GM12878 (cell line): Measurements from ENCODE around the gene CRBN. TPM values are rescaled to one million over a fixed set of nuclear protein-coding genes. Genes with fewer than 3 reads are reported as not detected.

Source experiments
- ATAC-seq: fragments of 200-7000 bp; cut with Tn5 transposase; 3 replicates; pipeline ENCODE4 v1.9.1; 2020; ENCODE audit warnings: mild to moderate bottlenecking, moderate library complexity
- BruUV-seq: library from RNA; stranded (reverse); fragments of 400-500 nt; replicated peaks from 2 replicates; lab custom pipeline; 2021; lab: Mats Ljungman, UMichigan
- CTCF ChIA-PET: fragments of 300-600 bp; sonication (Branson Sonifier 250); formaldehyde crosslinking; extraction: SDS; loops from one replicate; lab custom pipeline; 2021; ENCODE audit warnings: inconsistent platforms; lab: Yijun Ruan, JAX
- POLR2A ChIA-PET: fragments of 350-600 bp; formaldehyde crosslinking; extraction: SDS; loops from one replicate; lab custom pipeline; 2021; ENCODE audit warnings: inconsistent platforms; lab: Charles Lee
- RAD21 ChIA-PET: fragments of 300-600 bp; sonication (Branson Sonifier 250); formaldehyde crosslinking; loops from one replicate; lab custom pipeline; 2023; ENCODE audit warnings: antibody characterized with exemption; ENCODE audit not compliant: unreplicated experiment; lab: Charles Lee
- SMC1A ChIA-PET: fragments of 300-600 bp; sonication (Branson Sonifier 250); formaldehyde crosslinking; loops from one replicate; lab custom pipeline; 2023; ENCODE audit not compliant: unreplicated experiment, uncharacterized antibody; lab: Charles Lee
- DNase-seq: peaks from one replicate; pipeline ENCODE4 v3.0.0-alpha.2; 2011; ENCODE audit warnings: low read depth, low spot score
- FAIRE-seq: peaks from 3 replicates; lab custom pipeline; 2011; peaks lifted over from hg19 to GRCh38; lab: Jason Lieb, UNC
- H2AFZ ChIP-seq: 2 replicates; pipeline ENCODE4 v1.6.0; 2011; ENCODE audit warnings: low read depth, low read length, control low read depth; ENCODE audit not compliant: control insufficient read depth
- H3K27ac ChIP-seq: 2 replicates; pipeline ENCODE4 v1.5.1; 2011; ENCODE audit warnings: control low read depth; ENCODE audit not compliant: control insufficient read depth, insufficient read depth
- H3K27me3 ChIP-seq, 2 experiments: replicated peaks in 1 of 2; 2 replicates each; pipeline versions ENCODE4 v1.6.0 to v1.6.1; 2011; ENCODE audit warnings: low read length in 1 of 2; ENCODE audit not compliant: control insufficient read depth in 2 of 2, insufficient read depth in 2 of 2
- H3K36me3 ChIP-seq, 2 experiments: 2 replicates each; pipeline ENCODE4 v1.5.1; 2011; ENCODE audit warnings: low read length in 1 of 2; ENCODE audit not compliant: control insufficient read depth in 2 of 2, insufficient read depth in 2 of 2
- H3K4me1 ChIP-seq: 2 replicates; pipeline ENCODE4 v1.6.1; 2011; ENCODE audit warnings: mild to moderate bottlenecking, low read length, moderate library complexity, mixed read lengths; ENCODE audit not compliant: control insufficient read depth, insufficient read depth
- H3K4me2 ChIP-seq: 2 replicates; pipeline ENCODE4 v1.6.0; 2011; ENCODE audit warnings: control low read depth; ENCODE audit not compliant: control insufficient read depth, insufficient read depth
- H3K4me3 ChIP-seq: fragments of 200-600 bp; sonication (generic); 2 replicates; pipeline ENCODE4 v1.5.1; 2016
- H3K79me2 ChIP-seq: 2 replicates; pipeline ENCODE4 v1.6.0; 2011; ENCODE audit warnings: low read length; ENCODE audit not compliant: control insufficient read depth, insufficient read depth
- H3K9ac ChIP-seq: 2 replicates; pipeline ENCODE4 v1.8.0; 2011; ENCODE audit warnings: low read length, control low read depth, mixed read lengths; ENCODE audit not compliant: control insufficient read depth, insufficient read depth
- H3K9me3 ChIP-seq: replicated peaks from 3 replicates; pipeline ENCODE4 v1.5.1; 2011; ENCODE audit warnings: mild to moderate bottlenecking, low read length; ENCODE audit not compliant: control insufficient read depth, insufficient read depth
- H4K20me1 ChIP-seq: 2 replicates; pipeline ENCODE4 v1.6.0; 2011; ENCODE audit not compliant: control insufficient read depth, insufficient read depth
- CBX5 ChIP-seq: sonication (generic); IDR thresholded peaks from 2 replicates; pipeline ENCODE4 v1.6.1; 2016; ENCODE audit warnings: low read depth, moderate library complexity, mild to moderate bottlenecking, inconsistent platforms
- MLLT1 ChIP-seq: fragments of 450-650 bp; IDR thresholded peaks from 2 replicates; pipeline ENCODE4 v1.6.1; 2016; ENCODE audit warnings: mild to moderate bottlenecking
- NR2F1 ChIP-seq: fragments of 450-650 bp; conservative IDR thresholded peaks from 2 replicates; pipeline ENCODE4 v1.6.1; 2017; ENCODE audit warnings: mild to moderate bottlenecking
- WGBS: methylation state at CpG from one replicate; pipeline ENCODE4 v1.1.6; 2016; ENCODE audit warnings: low lambda C conversion rate; ENCODE audit not compliant: insufficient replicate concordance, insufficient coverage; ENCODE audit errors: missing lambda C conversion rate; 5-methylcytosine and 5-hydroxymethylcytosine counted together
- in situ Hi-C: fragments of 300-500 bp; cut with MboI; formaldehyde crosslinking; loops from 9 replicates; pipeline ENCODE4 v1.14.3; 2018; ENCODE audit warnings: mixed read lengths
- intact Hi-C: fragments of 100-400 bp; cut with micrococcal nuclease; formaldehyde crosslinking; loops from one replicate; pipeline ENCODE4 v1.14.2; 2022; ENCODE audit not compliant: unreplicated experiment
- polyA plus RNA-seq, 11 experiments: library from polyadenylated mRNA; depleted of rRNA in 4 of 11; unstranded in 6 of 11; stranded (reverse) in 5 of 11; fragments of >200 nt; fragmentation: Nextera tagmentation in 4 of 11; fragmentation: Illumina TruSeq in 1 of 11; extraction: Ambion mirVana in 4 of 11; extraction: Trizol in 1 of 11; gene quantifications; 1 replicate in 1 of 11; 2 replicates in 10 of 11; pipeline versions ENCODE4 v1.2.1 to v1.2.3, GENCODE V29; 2011 to 2016; ENCODE audit warnings: inconsistent platforms in 2 of 11, missing spikeins in 2 of 11, low read depth in 1 of 11
- total RNA-seq, 4 experiments: library from RNA; depleted of rRNA in 3 of 4; stranded (reverse); fragments of >200 nt in 3 of 4; fragmentation: Illumina TruSeq in 1 of 4; extraction: Trizol in 1 of 4; gene quantifications; 2 replicates each; pipeline versions ENCODE4 v1.2.1 to v1.2.3, GENCODE V29; 2013 to 2021

CRBN gene
- total and polyA plus RNA-seq, 10 of the 15 experiments (the other 5 are each of a cell fraction or from before 2014, with no cell fraction given) = 21.7 to 115 (median 35.8) TPM

GRCh38 chr3:3177861-3178497, 1.5 kb downstream of the CRBN start:
- SMC1A ChIA-PET = interaction anchor here (0.7 to 1.2 kb wide), 2 partner anchors 34 to 345 kb away, joined by 3 read pairs; no protein-coding TSS in a partner anchor
- Histone ChIP-seq H3K4me1 (peaks cover 8% of the 10 kb centered on the region), H3K27ac (no peak overlapping the region), H2AFZ (no peak overlapping the region), H3K4me2 (peak overlapping the region; percentile 84)
- intact Hi-C loops (loop anchor here (2.0 to 10.0 kb wide), 3 partner anchors 51 to 643 kb away; partner anchors contain the start of gene TRNT1), in situ Hi-C loops (no loop called here)
- POLR2A ChIA-PET = no interaction called here
- TF ChIP-seq MLLT1 (0 out of 2 replicates have a peak, but pooled peaks have one; percentile 20), CBX5 (no peak), NR2F1 (no peak)
- TF ChIP-seq, all 136 proteins: peak for 1
- ATAC-seq (no peak), FAIRE-seq (no peak), DNase-seq (no peak)
- Histone ChIP-seq H3K36me3 (no peaks in the 10 kb centered on the region), H3K79me2 (peaks cover 21% of the 10 kb centered on the region), H3K9me3 (no peaks in the 10 kb centered on the region), H3K27me3 (0 out of 4 replicates have a peak, but pooled peaks cover 0 to 2% of the 10 kb centered on the region in 2 experiments), H3K9ac (no peak overlapping the region), H3K4me3 (peak overlapping the region; percentile 88), H4K20me1 (no peaks in the 10 kb centered on the region)
- RAD21 ChIA-PET = no interaction called here
- 49% methylated on average over 10 of the region's 10 CpGs for WGBS
- BruUV-seq = no TSS peak
- CTCF ChIA-PET = interaction anchor here (0.6 to 1.3 kb wide), 4 partner anchors 9 to 308 kb away, joined by 3 read pairs; no protein-coding TSS in a partner anchor
